HL-60/S4 treated with retinoic acid at 250 ng/mL for 4 days and 3 days (cell line): ENCODE data around the gene GRIK5.
"Not testable (repeated sequence)": the region's sequence is repeated elsewhere in the genome, so short reads cannot be mapped to it uniquely, and the experiment has no call there.

Experiments used
- in situ Hi-C: fragments of 300-500 bp; cut with MboI; formaldehyde crosslinking; loops from 2 replicates; pipeline ENCODE4 v1.7.0; 2022; ENCODE audit warnings: low sequenced_read_pairs

GRIK5 gene

GRCh38 chr19:41994994-41995958 is 74.7 kb downstream of the GRIK5 start:
- in situ Hi-C loops, result no loop called here

- in situ Hi-C loops, result no loop called here
Observed at GRCh38 chr19:41994521-41994971, 75.5 kb downstream of the GRIK5 start.

- in situ Hi-C loops, result no loop called here
Observed at GRCh38 chr19:41993612-41994483, 76.2 kb downstream of the GRIK5 start, which contains the start of gene ATP1A3. Gene ATP1A3 (minus strand): TSS chr19:41994230. CDS start chr19:41994076, 154 bp downstream.

- in situ Hi-C loops, result not testable (repeated sequence)
Observed at GRCh38 chr19:41991925-41992569, 78.0 kb downstream of the GRIK5 start.

GRCh38 chr19:41991025-41991424 is 79.0 kb downstream of the GRIK5 start:
- in situ Hi-C loops, result no loop called here

GRCh38 chr19:41990615-41991014 is 79.4 kb downstream of the GRIK5 start:
- in situ Hi-C loops, result no loop called here

- in situ Hi-C loops, result no loop called here
Observed at GRCh38 chr19:41990028-41990427, 80.0 kb downstream of the GRIK5 start.

GRCh38 chr19:41988947-41989346 is 81.1 kb downstream of the GRIK5 start:
- in situ Hi-C loops, result no loop called here

- in situ Hi-C loops, result no loop called here
Observed at GRCh38 chr19:41987141-41987860, 82.7 kb downstream of the GRIK5 start.

GRCh38 chr19:41984961-41985360 is 85.0 kb downstream of the GRIK5 start:
- in situ Hi-C loops, result no loop called here

- in situ Hi-C loops, result no loop called here
Observed at GRCh38 chr19:41981724-41982123, 88.3 kb downstream of the GRIK5 start.

- in situ Hi-C loops, result no loop called here
Observed at GRCh38 chr19:41978470-41978869, 91.5 kb downstream of the GRIK5 start.

GRCh38 chr19:41977916-41978315 is 92.1 kb downstream of the GRIK5 start:
- in situ Hi-C loops, result no loop called here

- in situ Hi-C loops, result no loop called here
Observed at GRCh38 chr19:41974652-41975051, 95.4 kb downstream of the GRIK5 start.

GRCh38 chr19:41971363-41971762 is 98.6 kb downstream of the GRIK5 start:
- in situ Hi-C loops, result no loop called here

- in situ Hi-C loops, result no loop called here
Observed at GRCh38 chr19:41969772-41970458, 100.1 kb downstream of the GRIK5 start.

- in situ Hi-C loops, result no loop called here
Observed at GRCh38 chr19:41968751-41969595, 101.0 kb downstream of the GRIK5 start.

- in situ Hi-C loops, result no loop called here
Observed at GRCh38 chr19:41967054-41967783, 102.8 kb downstream of the GRIK5 start.
